ENCODE results near the gene FUT3. TPM values are rescaled to one million over a fixed set of nuclear protein-coding genes. Genes with fewer than 3 reads are reported as not detected.
"Not testable (repeated sequence)": the region's sequence is repeated elsewhere in the genome, so short reads cannot be mapped to it uniquely, and the experiment has no call there.

The FUT3 gene
- total and polyA plus RNA-seq, 4 donors, result 1.5 to 31.4 (median 18.2) TPM

GRCh38 chr19:5863030-5863665, 11.9 kb upstream of the FUT3 start:
- ATAC-seq (ENCODE audit: insufficient read depth, low FRiP score) (no peak), DNase-seq (no peak)
- Histone ChIP-seq H3K36me3 (ENCODE audit: control insufficient read depth in 4 of 4, insufficient read depth in 4 of 4, low read length in 4 of 4) (no peaks in the 10 kb centered on the region), H3K9me3 (ENCODE audit: control insufficient read depth in 4 of 4, insufficient read depth in 3 of 4, low read length in 3 of 4) (no peaks in the 10 kb centered on the region), H3K4me1 (ENCODE audit: control insufficient read depth in 5 of 5, insufficient read depth in 5 of 5, low read length in 5 of 5) (no peaks in the 10 kb centered on the region), H3K9ac (ENCODE audit: insufficient read depth in 1 of 2, low read length in 2 of 2) (no peak overlapping the region), H3K27ac (ENCODE audit: low read depth in 1 of 2, low read length in 1 of 2) (no peak overlapping the region), H3K27me3 (ENCODE audit: control insufficient read depth in 3 of 3, insufficient read depth in 3 of 3, low read length in 2 of 3) (no peaks in the 10 kb centered on the region), H3K4me3 (no peak overlapping the region)
- 70 to 72% methylated on average over 11 of the region's 11 CpGs for WGBS, 2 donors
- no peak for TF ChIP-seq CTCF (IDR thresholded peaks at IDR 0.05; ENCODE audit: control extremely low read depth, extremely low read depth)

- ATAC-seq (ENCODE audit: insufficient read depth, low FRiP score), result no peak
- H3K9me3 ChIP-seq (ENCODE audit: control insufficient read depth in 4 of 4, insufficient read depth in 3 of 4, low read length in 3 of 4), result peaks cover 0 to 2% (median 0%) of the 10 kb centered on the region in 4 donors
- no peaks in the 10 kb centered on the region for H3K36me3 ChIP-seq (ENCODE audit: control insufficient read depth in 4 of 4, insufficient read depth in 4 of 4, low read length in 4 of 4)
- peak in 1 of 3 donors; percentile 42 for DNase-seq
- TF ChIP-seq CTCF (IDR thresholded peaks at IDR 0.05; ENCODE audit: control extremely low read depth, extremely low read depth), result no peak
- no peaks in the 10 kb centered on the region for H3K27me3 ChIP-seq (ENCODE audit: control insufficient read depth in 3 of 3, insufficient read depth in 3 of 3, low read length in 2 of 3)
- WGBS, 2 donors, result 79 to 84% methylated on average over 18 of the region's 18 CpGs
- H3K4me1 ChIP-seq (ENCODE audit: control insufficient read depth in 5 of 5, insufficient read depth in 5 of 5, low read length in 5 of 5), result no peaks in the 10 kb centered on the region
- H3K4me3 ChIP-seq, result no peak overlapping the region
- no peak overlapping the region for H3K9ac ChIP-seq (ENCODE audit: insufficient read depth in 1 of 2, low read length in 2 of 2)
- H3K27ac ChIP-seq (ENCODE audit: low read depth in 1 of 2, low read length in 1 of 2), result no peak overlapping the region
Measured at GRCh38 chr19:5857203-5858081, 6.2 kb upstream of the FUT3 start.

DNA sequence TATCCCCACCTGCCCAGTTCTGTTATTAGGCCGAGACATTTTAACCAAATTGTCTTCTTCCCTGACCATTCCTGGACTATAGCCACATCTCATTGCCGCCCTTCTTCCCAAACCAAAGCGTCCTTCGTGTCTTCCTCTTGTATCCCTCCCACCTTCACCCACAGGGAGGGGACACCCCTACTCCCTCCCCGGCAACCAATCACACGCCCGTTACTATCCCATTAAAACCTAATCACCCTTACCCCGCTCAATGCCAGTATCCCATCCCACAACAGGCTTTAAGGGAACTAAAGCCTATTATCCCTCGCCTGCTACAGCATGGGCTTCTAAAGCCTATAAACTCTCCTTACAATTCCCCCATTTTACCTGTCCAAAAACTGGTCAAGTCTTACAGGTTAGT, 3.9 kb upstream of the FUT3 start:
- H3K27ac ChIP-seq (ENCODE audit: low read depth in 1 of 2, low read length in 1 of 2); H3K9me3 ChIP-seq (ENCODE audit: control insufficient read depth in 4 of 4, insufficient read depth in 3 of 4, low read length in 3 of 4); ATAC-seq (ENCODE audit: insufficient read depth, low FRiP score); DNase-seq; H3K4me3 ChIP-seq; H3K27me3 ChIP-seq (ENCODE audit: control insufficient read depth in 3 of 3, insufficient read depth in 3 of 3, low read length in 2 of 3); H3K9ac ChIP-seq (ENCODE audit: insufficient read depth in 1 of 2, low read length in 2 of 2); H3K36me3 ChIP-seq (ENCODE audit: control insufficient read depth in 4 of 4, insufficient read depth in 4 of 4, low read length in 4 of 4): not testable (repeated sequence)
- H3K4me1 ChIP-seq (ENCODE audit: control insufficient read depth in 5 of 5, insufficient read depth in 5 of 5, low read length in 5 of 5), result peaks cover 0 to 13% (median 3%) of the 10 kb centered on the region in 5 donors
- 89 to 95% methylated on average over 9 of the region's 9 CpGs for WGBS, 2 donors

- H3K27me3 ChIP-seq (ENCODE audit: control insufficient read depth in 3 of 3, insufficient read depth in 3 of 3, low read length in 2 of 3); H3K9me3 ChIP-seq (ENCODE audit: control insufficient read depth in 4 of 4, insufficient read depth in 3 of 4, low read length in 3 of 4); H3K36me3 ChIP-seq (ENCODE audit: control insufficient read depth in 4 of 4, insufficient read depth in 4 of 4, low read length in 4 of 4); DNase-seq; H3K4me3 ChIP-seq; H3K27ac ChIP-seq (ENCODE audit: low read depth in 1 of 2, low read length in 1 of 2); H3K9ac ChIP-seq (ENCODE audit: insufficient read depth in 1 of 2, low read length in 2 of 2); ATAC-seq (ENCODE audit: insufficient read depth, low FRiP score): not testable (repeated sequence)
- H3K4me1 ChIP-seq (ENCODE audit: control insufficient read depth in 5 of 5, insufficient read depth in 5 of 5, low read length in 5 of 5), result peaks cover 0 to 13% (median 5%) of the 10 kb centered on the region in 5 donors
- WGBS, 2 donors, result 85 to 87% methylated on average over 10 of the region's 10 CpGs
Measured at GRCh38 chr19:5854121-5854520, 2.9 kb upstream of the FUT3 start.
